HepG2 (cell line): ENCODE measurements around the gene IL6ST. TPM values are rescaled to one million over a fixed set of nuclear protein-coding genes. Genes with fewer than 3 reads are reported as not detected.

Source experiments
- CHD4 ChIP-seq: fragments of 200-600 bp; sonication (generic); IDR thresholded peaks from 2 replicates; pipeline ENCODE4 v1.7.0; 2017; ENCODE audit warnings: mild to moderate bottlenecking, low read length, borderline replicate concordance
- EHMT2 ChIP-seq: fragments of 200-600 bp; sonication (generic); IDR thresholded peaks from 2 replicates; pipeline ENCODE4 v1.7.0; 2017; ENCODE audit warnings: antibody characterized with exemption, low read depth, low read length, borderline replicate concordance
- HOXA3 ChIP-seq: sonication (generic); formaldehyde crosslinking; IDR thresholded peaks from 2 replicates; pipeline ENCODE4 v1.5.0; 2020; ENCODE audit warnings: missing genetic modification reagents
- MAFK ChIP-seq, 2 experiments: IDR thresholded peaks in 1 of 2; conservative IDR thresholded peaks in 1 of 2; 2 replicates each; pipeline ENCODE4 v1.6.1; 2011; ENCODE audit warnings: improper control_type of control experiment in 2 of 2, low read length in 2 of 2
- SIX1 ChIP-seq: sonication (generic); formaldehyde crosslinking; IDR thresholded peaks from 2 replicates; pipeline ENCODE4 v1.4.0; 2020; ENCODE audit warnings: missing genetic modification reagents, borderline replicate concordance
- ZMYM2 ChIP-seq: sonication (generic); formaldehyde crosslinking; IDR thresholded peaks from 2 replicates; pipeline ENCODE4 v1.8.0; 2022; ENCODE audit warnings: mild to moderate bottlenecking, missing genetic modification reagents
- ZNF329 ChIP-seq: sonication (generic); formaldehyde crosslinking; IDR thresholded peaks from 2 replicates; pipeline ENCODE4 v1.9.0; 2021; ENCODE audit warnings: low read depth, mild to moderate bottlenecking, missing genetic modification reagents
- ZNF563 ChIP-seq: sonication (generic); formaldehyde crosslinking; IDR thresholded peaks from 2 replicates; pipeline ENCODE4 v1.8.0; 2022; ENCODE audit warnings: mild to moderate bottlenecking, moderate library complexity, missing genetic modification reagents
- ZNF766 ChIP-seq: sonication (generic); formaldehyde crosslinking; IDR thresholded peaks from 2 replicates; pipeline ENCODE4 v1.5.0; 2020; ENCODE audit warnings: missing genetic modification reagents, borderline replicate concordance
- polyA plus RNA-seq, 8 experiments: library from polyadenylated mRNA; depleted of rRNA in 3 of 8; stranded (reverse) in 7 of 8; unstranded in 1 of 8; fragments of >200 nt; fragmentation: Illumina TruSeq in 4 of 8; extraction: Trizol in 4 of 8; gene quantifications; 2 replicates each; pipeline versions ENCODE4 v1.2.1 to v1.2.3, GENCODE V29; 2011 to 2016; ENCODE audit warnings: low read depth in 4 of 8, missing spikeins in 1 of 8, mixed read lengths in 1 of 8; ENCODE audit not compliant: insufficient read depth in 1 of 8
- total RNA-seq, 5 experiments: library from RNA; depleted of rRNA; stranded (reverse); fragments of >200 nt; fragmentation: Illumina TruSeq; extraction: Trizol; gene quantifications; 2 replicates each; pipeline ENCODE4 v1.2.3, GENCODE V29; 2016; ENCODE audit warnings: low read depth in 1 of 5
- TF ChIP-seq, protein P1 (sequence below): sonication (generic); formaldehyde crosslinking; IDR thresholded peaks from 2 replicates; pipeline ENCODE4 v1.9.0; 2021; ENCODE audit warnings: missing genetic modification reagents, borderline replicate concordance
- TF ChIP-seq, protein P2 (sequence below): sonication (generic); formaldehyde crosslinking; IDR thresholded peaks from 2 replicates; pipeline ENCODE4 v1.5.0; 2020; ENCODE audit warnings: mild to moderate bottlenecking, missing genetic modification reagents, moderate library complexity
- TF ChIP-seq, protein P3 (sequence below): sonication (generic); formaldehyde crosslinking; IDR thresholded peaks from 2 replicates; pipeline ENCODE4 v1.4.0; 2020; ENCODE audit warnings: missing genetic modification reagents
- TF ChIP-seq, protein P4 (sequence below): IDR thresholded peaks from 2 replicates; pipeline ENCODE4 v1.4.0; 2020; ENCODE audit warnings: mild to moderate bottlenecking, missing genetic modification reagents
- TF ChIP-seq, protein P5 (sequence below): sonication (generic); formaldehyde crosslinking; IDR thresholded peaks from 2 replicates; pipeline ENCODE4 v1.5.0; 2020; ENCODE audit warnings: mild to moderate bottlenecking, missing genetic modification reagents
- TF ChIP-seq, protein P6 (sequence below): sonication (generic); formaldehyde crosslinking; IDR thresholded peaks from 2 replicates; pipeline ENCODE4 v1.4.0; 2020; ENCODE audit warnings: missing genetic modification reagents

The IL6ST gene
- total and polyA plus RNA-seq, 2 of the 13 experiments (the other 11 are each of a cell fraction or from before 2014, with no cell fraction given), result 66.6 to 166 TPM

DNA sequence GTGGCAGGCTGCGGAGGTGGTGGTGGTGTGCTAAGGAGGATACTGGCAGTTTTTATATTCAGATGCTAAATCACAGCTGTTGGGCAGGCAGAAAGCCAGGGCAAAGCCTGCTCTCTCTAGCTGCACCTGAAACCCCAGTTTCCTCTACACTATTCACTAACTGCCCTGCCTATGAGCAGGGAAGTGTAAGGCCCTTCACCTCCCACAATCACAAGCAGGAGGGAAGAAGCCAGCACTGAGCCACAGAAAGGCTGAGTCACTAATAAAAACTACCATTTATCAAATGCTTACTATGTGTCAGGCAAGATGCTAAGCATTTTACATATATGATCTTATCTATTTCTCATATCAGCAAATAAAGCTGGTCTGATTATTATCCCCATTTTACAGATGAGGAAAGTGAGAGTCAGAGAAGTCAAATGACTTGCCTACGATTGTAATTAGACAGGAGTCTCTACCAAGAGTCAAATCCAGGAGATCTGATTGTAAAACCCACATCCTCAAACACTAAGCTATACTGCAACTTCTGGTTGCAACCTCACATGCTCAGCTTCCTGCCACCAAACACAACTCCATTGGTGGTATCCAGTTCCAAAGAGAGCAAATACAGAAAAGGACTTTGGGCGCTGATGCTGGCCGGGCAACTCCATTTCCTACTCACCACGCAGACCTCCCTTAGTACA, 17.7 kb upstream of the IL6ST start (continued):
- TF ChIP-seq ZNF563 (CRISPR knock-in tag) (no peak), MAFK (conservative IDR thresholded peaks at IDR 0.05 in 1 of 2, IDR thresholded peaks at IDR 0.05 in 1 of 2; ENCODE audit: low read length in 2 of 2) (peak in 1 of 2 experiments; percentile 12; a peak in 1 of 4 replicates), CHD4 (peak; percentile 94; the same call in 1 of the 2 replicates), SIX1 (CRISPR knock-in tag) (peak; percentile 88), EHMT2 (peak; percentile 83; the same call in 1 of the 2 replicates), ZNF329 (no peak), ZNF766 (no peak), HOXA3 (CRISPR knock-in tag) (peak; percentile 29; the same call in 1 of the 2 replicates), ZMYM2 (CRISPR knock-in tag) (no peak)
- TF ChIP-seq, protein P1, sequence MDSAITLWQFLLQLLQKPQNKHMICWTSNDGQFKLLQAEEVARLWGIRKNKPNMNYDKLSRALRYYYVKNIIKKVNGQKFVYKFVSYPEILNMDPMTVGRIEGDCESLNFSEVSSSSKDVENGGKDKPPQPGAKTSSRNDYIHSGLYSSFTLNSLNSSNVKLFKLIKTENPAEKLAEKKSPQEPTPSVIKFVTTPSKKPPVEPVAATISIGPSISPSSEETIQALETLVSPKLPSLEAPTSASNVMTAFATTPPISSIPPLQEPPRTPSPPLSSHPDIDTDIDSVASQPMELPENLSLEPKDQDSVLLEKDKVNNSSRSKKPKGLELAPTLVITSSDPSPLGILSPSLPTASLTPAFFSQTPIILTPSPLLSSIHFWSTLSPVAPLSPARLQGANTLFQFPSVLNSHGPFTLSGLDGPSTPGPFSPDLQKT (CRISPR knock-in tag), result no peak
- TF ChIP-seq, protein P2, sequence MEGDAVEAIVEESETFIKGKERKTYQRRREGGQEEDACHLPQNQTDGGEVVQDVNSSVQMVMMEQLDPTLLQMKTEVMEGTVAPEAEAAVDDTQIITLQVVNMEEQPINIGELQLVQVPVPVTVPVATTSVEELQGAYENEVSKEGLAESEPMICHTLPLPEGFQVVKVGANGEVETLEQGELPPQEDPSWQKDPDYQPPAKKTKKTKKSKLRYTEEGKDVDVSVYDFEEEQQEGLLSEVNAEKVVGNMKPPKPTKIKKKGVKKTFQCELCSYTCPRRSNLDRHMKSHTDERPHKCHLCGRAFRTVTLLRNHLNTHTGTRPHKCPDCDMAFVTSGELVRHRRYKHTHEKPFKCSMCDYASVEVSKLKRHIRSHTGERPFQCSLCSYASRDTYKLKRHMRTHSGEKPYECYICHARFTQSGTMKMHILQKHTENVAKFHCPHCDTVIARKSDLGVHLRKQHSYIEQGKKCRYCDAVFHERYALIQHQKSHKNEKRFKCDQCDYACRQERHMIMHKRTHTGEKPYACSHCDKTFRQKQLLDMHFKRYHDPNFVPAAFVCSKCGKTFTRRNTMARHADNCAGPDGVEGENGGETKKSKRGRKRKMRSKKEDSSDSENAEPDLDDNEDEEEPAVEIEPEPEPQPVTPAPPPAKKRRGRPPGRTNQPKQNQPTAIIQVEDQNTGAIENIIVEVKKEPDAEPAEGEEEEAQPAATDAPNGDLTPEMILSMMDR, result no peak
- TF ChIP-seq, protein P3, sequence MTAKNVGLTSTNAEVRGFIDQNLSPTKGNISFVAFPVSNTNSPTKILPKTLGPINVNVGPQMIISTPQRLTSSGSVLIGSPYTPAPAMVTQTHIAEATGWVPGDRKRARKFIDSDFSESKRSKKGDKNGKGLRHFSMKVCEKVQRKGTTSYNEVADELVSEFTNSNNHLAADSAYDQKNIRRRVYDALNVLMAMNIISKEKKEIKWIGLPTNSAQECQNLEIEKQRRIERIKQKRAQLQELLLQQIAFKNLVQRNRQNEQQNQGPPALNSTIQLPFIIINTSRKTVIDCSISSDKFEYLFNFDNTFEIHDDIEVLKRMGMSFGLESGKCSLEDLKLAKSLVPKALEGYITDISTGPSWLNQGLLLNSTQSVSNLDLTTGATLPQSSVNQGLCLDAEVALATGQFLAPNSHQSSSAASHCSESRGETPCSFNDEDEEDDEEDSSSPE, result peak; percentile 61; the same call in 1 of the 2 replicates
- TF ChIP-seq, protein P4, sequence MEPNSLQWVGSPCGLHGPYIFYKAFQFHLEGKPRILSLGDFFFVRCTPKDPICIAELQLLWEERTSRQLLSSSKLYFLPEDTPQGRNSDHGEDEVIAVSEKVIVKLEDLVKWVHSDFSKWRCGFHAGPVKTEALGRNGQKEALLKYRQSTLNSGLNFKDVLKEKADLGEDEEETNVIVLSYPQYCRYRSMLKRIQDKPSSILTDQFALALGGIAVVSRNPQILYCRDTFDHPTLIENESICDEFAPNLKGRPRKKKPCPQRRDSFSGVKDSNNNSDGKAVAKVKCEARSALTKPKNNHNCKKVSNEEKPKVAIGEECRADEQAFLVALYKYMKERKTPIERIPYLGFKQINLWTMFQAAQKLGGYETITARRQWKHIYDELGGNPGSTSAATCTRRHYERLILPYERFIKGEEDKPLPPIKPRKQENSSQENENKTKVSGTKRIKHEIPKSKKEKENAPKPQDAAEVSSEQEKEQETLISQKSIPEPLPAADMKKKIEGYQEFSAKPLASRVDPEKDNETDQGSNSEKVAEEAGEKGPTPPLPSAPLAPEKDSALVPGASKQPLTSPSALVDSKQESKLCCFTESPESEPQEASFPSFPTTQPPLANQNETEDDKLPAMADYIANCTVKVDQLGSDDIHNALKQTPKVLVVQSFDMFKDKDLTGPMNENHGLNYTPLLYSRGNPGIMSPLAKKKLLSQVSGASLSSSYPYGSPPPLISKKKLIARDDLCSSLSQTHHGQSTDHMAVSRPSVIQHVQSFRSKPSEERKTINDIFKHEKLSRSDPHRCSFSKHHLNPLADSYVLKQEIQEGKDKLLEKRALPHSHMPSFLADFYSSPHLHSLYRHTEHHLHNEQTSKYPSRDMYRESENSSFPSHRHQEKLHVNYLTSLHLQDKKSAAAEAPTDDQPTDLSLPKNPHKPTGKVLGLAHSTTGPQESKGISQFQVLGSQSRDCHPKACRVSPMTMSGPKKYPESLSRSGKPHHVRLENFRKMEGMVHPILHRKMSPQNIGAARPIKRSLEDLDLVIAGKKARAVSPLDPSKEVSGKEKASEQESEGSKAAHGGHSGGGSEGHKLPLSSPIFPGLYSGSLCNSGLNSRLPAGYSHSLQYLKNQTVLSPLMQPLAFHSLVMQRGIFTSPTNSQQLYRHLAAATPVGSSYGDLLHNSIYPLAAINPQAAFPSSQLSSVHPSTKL (CRISPR knock-in tag), result peak; percentile 67
- TF ChIP-seq, protein P5, sequence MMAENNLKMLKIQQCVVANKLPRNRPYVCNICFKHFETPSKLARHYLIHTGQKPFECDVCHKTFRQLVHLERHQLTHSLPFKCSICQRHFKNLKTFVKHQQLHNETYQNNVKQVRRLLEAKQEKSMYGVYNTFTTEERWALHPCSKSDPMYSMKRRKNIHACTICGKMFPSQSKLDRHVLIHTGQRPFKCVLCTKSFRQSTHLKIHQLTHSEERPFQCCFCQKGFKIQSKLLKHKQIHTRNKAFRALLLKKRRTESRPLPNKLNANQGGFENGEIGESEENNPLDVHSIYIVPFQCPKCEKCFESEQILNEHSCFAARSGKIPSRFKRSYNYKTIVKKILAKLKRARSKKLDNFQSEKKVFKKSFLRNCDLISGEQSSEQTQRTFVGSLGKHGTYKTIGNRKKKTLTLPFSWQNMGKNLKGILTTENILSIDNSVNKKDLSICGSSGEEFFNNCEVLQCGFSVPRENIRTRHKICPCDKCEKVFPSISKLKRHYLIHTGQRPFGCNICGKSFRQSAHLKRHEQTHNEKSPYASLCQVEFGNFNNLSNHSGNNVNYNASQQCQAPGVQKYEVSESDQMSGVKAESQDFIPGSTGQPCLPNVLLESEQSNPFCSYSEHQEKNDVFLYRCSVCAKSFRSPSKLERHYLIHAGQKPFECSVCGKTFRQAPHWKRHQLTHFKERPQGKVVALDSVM (CRISPR knock-in tag), result no peak
- TF ChIP-seq, protein P6, sequence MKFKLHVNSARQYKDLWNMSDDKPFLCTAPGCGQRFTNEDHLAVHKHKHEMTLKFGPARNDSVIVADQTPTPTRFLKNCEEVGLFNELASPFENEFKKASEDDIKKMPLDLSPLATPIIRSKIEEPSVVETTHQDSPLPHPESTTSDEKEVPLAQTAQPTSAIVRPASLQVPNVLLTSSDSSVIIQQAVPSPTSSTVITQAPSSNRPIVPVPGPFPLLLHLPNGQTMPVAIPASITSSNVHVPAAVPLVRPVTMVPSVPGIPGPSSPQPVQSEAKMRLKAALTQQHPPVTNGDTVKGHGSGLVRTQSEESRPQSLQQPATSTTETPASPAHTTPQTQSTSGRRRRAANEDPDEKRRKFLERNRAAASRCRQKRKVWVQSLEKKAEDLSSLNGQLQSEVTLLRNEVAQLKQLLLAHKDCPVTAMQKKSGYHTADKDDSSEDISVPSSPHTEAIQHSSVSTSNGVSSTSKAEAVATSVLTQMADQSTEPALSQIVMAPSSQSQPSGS (CRISPR knock-in tag), result peak; percentile 57; the same call in 1 of the 2 replicates
